Measurements from ENCODE around the gene HBM.

- TF ChIP-seq CTCF (IDR thresholded peaks at IDR 0.05) (no peak), POLR2A (IDR thresholded peaks at IDR 0.05) (no peak)
Measured at GRCh38 chr16:122361-122760, 43.4 kb upstream of the HBM start.

Data from testis (tissue), 2 donors.